HepG2 (cell line): ENCODE measurements around the gene STK11. TPM values are rescaled to one million over a fixed set of nuclear protein-coding genes. Genes with fewer than 3 reads are reported as not detected.

ENCODE experiments used
- BRCA1 ChIP-seq: sonication (generic); formaldehyde crosslinking; IDR thresholded peaks from 2 replicates; pipeline ENCODE4 v1.4.0; 2020; ENCODE audit warnings: missing genetic modification reagents
- E2F1 ChIP-seq: sonication (generic); formaldehyde crosslinking; IDR thresholded peaks from 2 replicates; pipeline ENCODE4 v1.5.0; 2020; ENCODE audit warnings: missing genetic modification reagents
- GATAD2A ChIP-seq: IDR thresholded peaks from 2 replicates; pipeline ENCODE4 v1.6.1; 2016
- NONO ChIP-seq, 2 experiments: fragments of 450-650 bp in 1 of 2; sonication (generic) in 1 of 2; formaldehyde crosslinking in 1 of 2; IDR thresholded peaks in 1 of 2; conservative IDR thresholded peaks in 1 of 2; 2 replicates each; pipeline versions ENCODE4 v1.6.1 to v1.8.0; 2017 to 2022; ENCODE audit warnings: mild to moderate bottlenecking in 1 of 2, missing genetic modification reagents in 1 of 2, moderate library complexity in 1 of 2
- PBX2 ChIP-seq: IDR thresholded peaks from 2 replicates; pipeline ENCODE4 v1.6.1; 2016; ENCODE audit warnings: control low read depth
- PCBP1 ChIP-seq: fragments of 200-400 bp; formaldehyde crosslinking; IDR thresholded peaks from 2 replicates; pipeline ENCODE4 v1.6.1; 2017; ENCODE audit warnings: mild to moderate bottlenecking, low read depth, low read length, borderline replicate concordance
- PHF8 ChIP-seq: sonication (generic); formaldehyde crosslinking; IDR thresholded peaks from 2 replicates; pipeline ENCODE4 v1.5.0; 2020; ENCODE audit warnings: missing genetic modification reagents
- SPEN ChIP-seq: sonication (generic); formaldehyde crosslinking; IDR thresholded peaks from 2 replicates; pipeline ENCODE4 v1.5.1; 2020; ENCODE audit warnings: low read depth, mild to moderate bottlenecking, missing genetic modification reagents
- ZBTB40 ChIP-seq, 2 experiments: fragments of 450-650 bp in 1 of 2; sonication (generic) in 1 of 2; formaldehyde crosslinking in 1 of 2; IDR thresholded peaks; 2 replicates each; pipeline versions ENCODE4 v1.6.1 to v1.8.0; 2016 to 2022; ENCODE audit warnings: antibody characterized with exemption in 1 of 2, mild to moderate bottlenecking in 1 of 2, missing genetic modification reagents in 1 of 2
- ZNF24 ChIP-seq: fragments of 450-650 bp; IDR thresholded peaks from 2 replicates; pipeline ENCODE4 v1.6.1; 2017; ENCODE audit warnings: antibody characterized with exemption, mild to moderate bottlenecking
- ZNF317 ChIP-seq: sonication (generic); formaldehyde crosslinking; IDR thresholded peaks from 2 replicates; pipeline ENCODE4 v1.5.0; 2020; ENCODE audit warnings: mild to moderate bottlenecking, missing genetic modification reagents
- ZNF362 ChIP-seq: sonication (generic); formaldehyde crosslinking; IDR thresholded peaks from 2 replicates; pipeline ENCODE4 v1.4.0; 2020; ENCODE audit warnings: missing genetic modification reagents, mild to moderate bottlenecking, borderline replicate concordance
- ZNF567 ChIP-seq: sonication (generic); formaldehyde crosslinking; IDR thresholded peaks from 2 replicates; pipeline ENCODE4 v1.8.1; 2023; ENCODE audit warnings: mild to moderate bottlenecking, missing genetic modification reagents, borderline replicate concordance
- ZNF615 ChIP-seq: sonication (generic); formaldehyde crosslinking; IDR thresholded peaks from 2 replicates; pipeline ENCODE4 v1.5.0; 2020; ENCODE audit warnings: mild to moderate bottlenecking, missing genetic modification reagents, borderline replicate concordance
- ZNF713 ChIP-seq: sonication (generic); formaldehyde crosslinking; IDR thresholded peaks from 2 replicates; pipeline ENCODE4 v1.4.0; 2020; ENCODE audit warnings: mild to moderate bottlenecking, missing genetic modification reagents
- ZNF878 ChIP-seq: sonication (generic); formaldehyde crosslinking; IDR thresholded peaks from 2 replicates; pipeline ENCODE4 v1.8.1; 2023; ENCODE audit warnings: mild to moderate bottlenecking, missing genetic modification reagents, moderate library complexity
- polyA plus RNA-seq, 8 experiments: library from polyadenylated mRNA; depleted of rRNA in 3 of 8; stranded (reverse) in 7 of 8; unstranded in 1 of 8; fragments of >200 nt; fragmentation: Illumina TruSeq in 4 of 8; extraction: Trizol in 4 of 8; gene quantifications; 2 replicates each; pipeline versions ENCODE4 v1.2.1 to v1.2.3, GENCODE V29; 2011 to 2016; ENCODE audit warnings: low read depth in 4 of 8, missing spikeins in 1 of 8, mixed read lengths in 1 of 8; ENCODE audit not compliant: insufficient read depth in 1 of 8
- total RNA-seq, 5 experiments: library from RNA; depleted of rRNA; stranded (reverse); fragments of >200 nt; fragmentation: Illumina TruSeq; extraction: Trizol; gene quantifications; 2 replicates each; pipeline ENCODE4 v1.2.3, GENCODE V29; 2016; ENCODE audit warnings: low read depth in 1 of 5

Gene STK11
- total and polyA plus RNA-seq, 2 of the 13 experiments (the other 11 are each of a cell fraction or from before 2014, with no cell fraction given) = 27.5 to 43.6 TPM

GRCh38 chr19:1244693-1245451 lies 39.3 kb downstream of the STK11 start (continued):
- no peak for TF ChIP-seq ZNF24
- TF ChIP-seq ZNF615 (CRISPR knock-in tag) = no peak
- TF ChIP-seq E2F1 (CRISPR knock-in tag) = peak; percentile 56
- TF ChIP-seq ZNF713 (CRISPR knock-in tag) = no peak
- peak; percentile 39; the same call in 1 of the 2 replicates for TF ChIP-seq ZNF362 (CRISPR knock-in tag)
- no peak for TF ChIP-seq ZBTB40 (IDR thresholded peaks at IDR 0.05)
- peak; percentile 38; the same call in 1 of the 2 replicates for TF ChIP-seq ZBTB40 (CRISPR knock-in tag; IDR thresholded peaks at IDR 0.05)
- TF ChIP-seq SPEN (CRISPR knock-in tag) = peak; percentile 94; the same call in 1 of the 2 replicates
- TF ChIP-seq ZNF878 = no peak
- 0 out of 2 replicates have a peak, but pooled peaks have one; percentile 29 for TF ChIP-seq PHF8 (CRISPR knock-in tag)
- TF ChIP-seq ZNF317 = no peak; the same call in 1 of the 2 replicates
- no peak for TF ChIP-seq NONO (IDR thresholded peaks at IDR 0.05)
- TF ChIP-seq NONO (CRISPR knock-in tag; conservative IDR thresholded peaks at IDR 0.05) = peak; percentile 94
- peak; percentile 84 for TF ChIP-seq GATAD2A (CRISPR knock-in tag)
- TF ChIP-seq PBX2 (CRISPR knock-in tag) = peak; percentile 44; the same call in 1 of the 2 replicates
- TF ChIP-seq BRCA1 (CRISPR knock-in tag) = no peak
- 0 out of 2 replicates have a peak, but pooled peaks have one; percentile 49 for TF ChIP-seq PCBP1
- no peak for TF ChIP-seq ZNF567 (CRISPR knock-in tag)
